GM13977 (cell line): ENCODE data around the gene HYI.

Source experiments
- DNase-seq: peaks from one replicate; pipeline ENCODE4 v3.0.0; 2012; ENCODE audit warnings: low spot score
- in situ Hi-C: fragments of 300-500 bp; cut with MboI; formaldehyde crosslinking; loops from one replicate; pipeline ENCODE4 v1.12.0; 2022; ENCODE audit warnings: low sequenced_read_pairs, low pct_unique_long_range_greater_than_20kb, mixed read lengths, inconsistent platforms; ENCODE audit not compliant: unreplicated experiment
- TF ChIP-seq, protein P1 (sequence below): IDR thresholded peaks from 2 replicates; pipeline ENCODE4 v1.5.1; 2012; ENCODE audit warnings: mild to moderate bottlenecking, control low read depth; ENCODE audit not compliant: insufficient read depth; ENCODE audit errors: extremely low read depth, missing control alignments

HYI gene

DNA sequence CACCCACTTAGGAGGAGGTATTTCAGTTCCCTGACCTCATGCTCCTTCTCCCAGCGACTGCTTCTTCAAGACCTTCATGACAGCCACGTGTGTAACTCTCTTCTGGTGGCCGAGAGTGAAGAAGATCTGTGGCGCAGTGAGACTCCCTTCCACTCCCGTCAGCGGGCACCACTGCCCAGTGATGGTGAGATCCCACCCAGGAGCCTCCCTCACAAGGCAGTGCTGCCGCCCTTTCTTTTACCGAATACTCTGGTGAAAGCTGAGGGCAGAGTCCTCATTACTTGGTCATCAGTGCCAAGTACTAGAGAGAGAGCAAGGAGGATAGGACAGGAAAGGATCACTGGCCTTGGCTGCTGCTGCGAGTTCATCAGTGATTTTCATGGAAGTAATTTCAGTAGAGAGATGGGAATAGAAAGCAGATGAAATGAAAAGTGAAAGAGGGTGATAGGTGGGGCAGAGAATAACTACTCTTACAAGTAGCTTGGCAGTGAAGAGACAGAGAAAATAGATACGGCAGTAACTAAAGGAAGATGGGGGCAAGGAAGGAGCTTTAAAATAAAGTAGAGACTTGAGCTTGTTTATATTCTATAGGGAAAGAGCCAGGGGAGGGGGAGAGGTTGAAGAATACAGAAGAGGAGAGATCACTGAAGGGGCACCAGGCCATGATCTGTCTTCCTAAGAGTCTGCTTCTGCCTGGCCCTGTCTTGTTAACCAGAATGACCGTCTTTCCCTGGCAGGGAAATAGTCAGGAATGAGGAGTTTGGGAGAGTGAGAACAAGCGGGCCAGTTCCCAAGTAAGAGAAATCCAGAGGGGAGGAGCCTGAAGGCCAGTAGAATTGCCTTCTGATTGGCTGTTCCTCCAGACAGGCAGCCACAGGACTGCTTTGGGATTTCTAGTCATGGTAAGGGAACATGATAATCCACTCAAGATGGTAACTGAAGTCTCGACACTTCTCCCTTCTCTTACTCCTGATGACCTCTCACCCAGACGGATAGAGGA lies 18.3 kb downstream of the HYI start:
- in situ Hi-C loops = no loop called here
- TF ChIP-seq, protein P1, sequence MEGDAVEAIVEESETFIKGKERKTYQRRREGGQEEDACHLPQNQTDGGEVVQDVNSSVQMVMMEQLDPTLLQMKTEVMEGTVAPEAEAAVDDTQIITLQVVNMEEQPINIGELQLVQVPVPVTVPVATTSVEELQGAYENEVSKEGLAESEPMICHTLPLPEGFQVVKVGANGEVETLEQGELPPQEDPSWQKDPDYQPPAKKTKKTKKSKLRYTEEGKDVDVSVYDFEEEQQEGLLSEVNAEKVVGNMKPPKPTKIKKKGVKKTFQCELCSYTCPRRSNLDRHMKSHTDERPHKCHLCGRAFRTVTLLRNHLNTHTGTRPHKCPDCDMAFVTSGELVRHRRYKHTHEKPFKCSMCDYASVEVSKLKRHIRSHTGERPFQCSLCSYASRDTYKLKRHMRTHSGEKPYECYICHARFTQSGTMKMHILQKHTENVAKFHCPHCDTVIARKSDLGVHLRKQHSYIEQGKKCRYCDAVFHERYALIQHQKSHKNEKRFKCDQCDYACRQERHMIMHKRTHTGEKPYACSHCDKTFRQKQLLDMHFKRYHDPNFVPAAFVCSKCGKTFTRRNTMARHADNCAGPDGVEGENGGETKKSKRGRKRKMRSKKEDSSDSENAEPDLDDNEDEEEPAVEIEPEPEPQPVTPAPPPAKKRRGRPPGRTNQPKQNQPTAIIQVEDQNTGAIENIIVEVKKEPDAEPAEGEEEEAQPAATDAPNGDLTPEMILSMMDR = no peak
- DNase-seq = no peak

DNA sequence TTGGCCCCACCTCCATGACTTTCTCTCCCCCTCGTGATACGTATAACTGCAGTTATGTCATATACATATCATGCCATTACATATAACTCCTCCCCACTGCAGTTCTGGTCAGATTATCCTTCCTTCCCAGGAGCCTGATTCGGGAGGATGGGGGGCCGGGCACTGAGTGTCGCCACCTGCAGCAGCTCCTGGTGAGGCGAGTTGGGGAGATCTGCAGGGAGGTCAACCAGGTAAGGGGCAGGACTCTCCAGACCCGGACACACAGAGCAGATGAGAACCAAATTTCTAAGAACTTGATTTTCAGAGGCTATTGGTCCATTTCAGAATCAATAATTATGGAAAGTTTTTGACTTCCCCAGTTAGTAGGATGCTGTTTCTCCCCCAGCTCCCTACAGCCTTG lies 19.5 kb downstream of the HYI start:
- in situ Hi-C loops = no loop called here
- TF ChIP-seq, protein P1 = no peak
- no peak for DNase-seq

DNA sequence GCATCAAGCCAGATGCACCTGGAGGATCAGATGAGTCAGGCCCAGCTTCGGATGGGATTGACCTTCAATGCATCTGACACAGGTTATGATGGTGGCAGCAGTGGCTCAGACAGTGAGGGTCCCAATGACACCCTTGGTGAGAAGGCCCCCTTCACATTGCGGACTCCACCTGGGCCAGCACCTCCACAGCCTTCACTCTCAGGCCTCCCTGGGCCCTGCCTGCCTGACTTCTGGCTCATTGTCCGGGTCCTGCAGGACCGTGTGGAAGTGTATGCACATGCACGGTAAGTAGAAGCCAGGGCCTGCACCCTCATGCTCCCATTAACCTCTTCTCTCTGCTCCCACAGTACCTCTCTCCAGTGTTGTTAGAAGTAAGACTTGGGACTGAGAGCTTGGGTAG lies 20.8 kb downstream of the HYI start:
- TF ChIP-seq, protein P1 = no peak
- in situ Hi-C loops = no loop called here
- DNase-seq = no peak

DNA sequence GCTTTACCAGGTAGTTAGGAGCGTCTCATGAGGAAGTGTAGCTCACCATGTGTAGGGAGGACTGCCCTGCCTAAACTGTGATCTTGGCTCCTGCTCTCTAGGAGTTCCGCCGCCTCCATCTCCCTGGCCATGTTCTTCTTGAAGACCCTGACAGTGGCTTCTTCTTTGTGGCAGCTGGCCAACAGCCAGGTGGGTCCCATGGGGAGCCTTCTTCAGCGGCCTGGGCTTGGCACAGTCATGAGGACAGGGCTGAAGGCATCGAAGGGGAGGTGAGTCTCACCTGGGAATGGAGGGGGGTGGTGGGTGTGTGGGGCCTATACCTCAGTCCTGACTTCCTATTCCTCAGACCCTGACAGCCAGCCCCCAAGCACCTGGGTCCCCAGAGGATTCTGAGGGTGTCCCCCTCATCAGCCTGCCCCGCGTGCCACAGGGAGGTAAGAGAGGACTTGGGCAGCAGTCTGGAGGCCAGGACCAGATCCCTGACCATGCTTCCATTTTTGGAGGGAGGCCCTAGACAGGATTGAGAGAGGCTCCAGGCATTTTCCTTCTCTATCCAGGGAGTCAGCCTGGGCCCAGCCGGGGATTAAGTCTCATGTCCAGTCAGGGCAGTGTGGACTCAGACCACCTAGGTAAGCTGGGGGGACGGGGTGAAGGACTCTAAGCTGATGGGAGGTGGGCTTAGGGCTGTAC lies 21.4 kb downstream of the HYI start:
- DNase-seq = no peak
- in situ Hi-C loops = no loop called here
- TF ChIP-seq, protein P1 = no peak

DNA sequence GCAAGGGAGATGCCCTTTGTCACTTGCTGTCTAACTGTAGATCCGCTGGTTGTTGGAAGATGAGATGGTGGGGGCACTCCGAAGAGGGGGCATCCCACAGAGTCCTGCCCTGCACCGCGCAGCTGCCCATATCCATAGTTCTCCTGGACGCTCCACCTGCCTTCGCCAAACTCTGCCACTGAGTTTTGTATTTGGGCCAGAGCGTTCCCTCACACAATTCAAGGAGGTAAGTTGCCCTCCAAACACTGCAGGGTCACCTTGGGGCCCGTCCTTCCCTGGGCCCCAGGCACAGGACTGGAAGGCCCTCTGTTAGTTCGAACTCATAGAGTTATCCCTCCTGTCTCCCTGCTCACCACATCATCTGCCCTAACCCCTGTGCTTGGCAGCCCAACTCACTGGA lies 22.1 kb downstream of the HYI start:
- in situ Hi-C loops = no loop called here
- no peak for DNase-seq
- TF ChIP-seq, protein P1 = no peak

DNA sequence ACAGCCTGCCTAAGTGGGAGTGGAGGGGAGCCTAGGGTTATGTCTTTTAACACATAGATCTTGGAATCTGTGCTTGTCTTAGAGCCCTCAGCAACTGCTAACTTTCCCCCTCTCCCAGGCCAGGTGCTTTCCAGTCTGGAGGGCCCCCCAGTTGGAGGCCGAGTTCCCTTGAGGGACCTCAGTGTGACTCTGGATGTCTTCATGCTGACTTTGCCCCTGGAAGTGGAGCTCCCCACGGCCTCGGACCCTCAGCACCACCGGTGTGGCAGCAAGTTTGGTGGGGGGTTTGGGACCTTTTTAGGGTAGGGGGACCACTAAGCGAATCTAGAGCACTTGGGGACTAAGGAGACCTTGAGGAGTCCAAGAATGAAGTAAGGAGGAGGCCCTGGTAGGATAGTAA lies 22.9 kb downstream of the HYI start:
- DNase-seq = no peak
- in situ Hi-C loops = no loop called here
- TF ChIP-seq, protein P1 = no peak
